ENCODE results near the gene PSMC3IP. TPM values are rescaled to one million over a fixed set of nuclear protein-coding genes. Genes with fewer than 3 reads are reported as not detected.

The PSMC3IP gene
- polyA plus RNA-seq, 1 donor = 8.6 TPM

GRCh38 chr17:42586514-42587230 lies 9.1 kb upstream of the PSMC3IP start:
- H3K27ac ChIP-seq (ENCODE audit: low read length) = no peak overlapping the region
- no peaks in the 10 kb centered on the region for H3K27me3 ChIP-seq (ENCODE audit: control insufficient read depth, insufficient read depth, low read length)
- no peaks in the 10 kb centered on the region for H3K4me1 ChIP-seq (ENCODE audit: control insufficient read depth, insufficient read depth, low read length)
- no peaks in the 10 kb centered on the region for H3K9me3 ChIP-seq (ENCODE audit: control insufficient read depth, low read depth, low read length)
- no CpG with 5 or more reads among the region's 7 CpGs for WGBS (ENCODE audit: insufficient coverage, low lambda C conversion rate)
- no peak for DNase-seq
- H3K4me3 ChIP-seq (ENCODE audit: low read length) = no peak overlapping the region
- H3K36me3 ChIP-seq (ENCODE audit: control insufficient read depth, insufficient read depth, low read length) = peaks cover 90% of the 10 kb centered on the region

DNA sequence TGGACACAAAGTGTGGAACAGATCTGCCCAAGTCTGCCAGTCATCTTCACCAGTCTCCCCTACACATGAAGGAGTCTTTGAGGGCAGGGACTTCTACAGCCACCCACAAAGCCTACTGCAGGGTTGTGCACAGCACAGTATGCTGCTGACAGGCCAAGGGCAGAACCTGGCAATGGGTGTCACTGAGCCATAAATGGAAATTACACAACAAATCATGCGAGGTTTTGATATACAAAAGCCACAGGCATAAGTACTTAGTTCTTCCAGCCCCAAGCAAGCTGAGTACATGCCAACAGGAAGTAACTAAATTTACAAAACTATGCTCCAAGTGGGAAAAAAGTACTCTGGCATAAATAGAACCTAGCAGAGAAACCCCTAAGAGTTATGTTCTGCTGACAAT lies 7.8 kb upstream of the PSMC3IP start:
- Histone ChIP-seq H3K36me3 (ENCODE audit: control insufficient read depth, insufficient read depth, low read length) (peaks cover 89% of the 10 kb centered on the region), H3K27ac (ENCODE audit: low read length) (no peak overlapping the region), H3K4me3 (ENCODE audit: low read length) (no peak overlapping the region), H3K4me1 (ENCODE audit: control insufficient read depth, insufficient read depth, low read length) (no peaks in the 10 kb centered on the region), H3K27me3 (ENCODE audit: control insufficient read depth, insufficient read depth, low read length) (no peaks in the 10 kb centered on the region), H3K9me3 (ENCODE audit: control insufficient read depth, low read depth, low read length) (no peaks in the 10 kb centered on the region)
- no CpG with 5 or more reads among the region's 1 CpG for WGBS (ENCODE audit: insufficient coverage, low lambda C conversion rate)
- no peak for DNase-seq

- WGBS (ENCODE audit: insufficient coverage, low lambda C conversion rate) = no CpG with 5 or more reads among the region's 9 CpGs
- DNase-seq = no peak
- H3K9me3 ChIP-seq (ENCODE audit: control insufficient read depth, low read depth, low read length) = no peaks in the 10 kb centered on the region
- no peak overlapping the region for H3K27ac ChIP-seq (ENCODE audit: low read length)
- no peaks in the 10 kb centered on the region for H3K27me3 ChIP-seq (ENCODE audit: control insufficient read depth, insufficient read depth, low read length)
- H3K36me3 ChIP-seq (ENCODE audit: control insufficient read depth, insufficient read depth, low read length) = peaks cover 89% of the 10 kb centered on the region
- H3K4me3 ChIP-seq (ENCODE audit: low read length) = no peak overlapping the region
- no peaks in the 10 kb centered on the region for H3K4me1 ChIP-seq (ENCODE audit: control insufficient read depth, insufficient read depth, low read length)
Measured at GRCh38 chr17:42584880-42585279, 7.4 kb upstream of the PSMC3IP start.

DNA sequence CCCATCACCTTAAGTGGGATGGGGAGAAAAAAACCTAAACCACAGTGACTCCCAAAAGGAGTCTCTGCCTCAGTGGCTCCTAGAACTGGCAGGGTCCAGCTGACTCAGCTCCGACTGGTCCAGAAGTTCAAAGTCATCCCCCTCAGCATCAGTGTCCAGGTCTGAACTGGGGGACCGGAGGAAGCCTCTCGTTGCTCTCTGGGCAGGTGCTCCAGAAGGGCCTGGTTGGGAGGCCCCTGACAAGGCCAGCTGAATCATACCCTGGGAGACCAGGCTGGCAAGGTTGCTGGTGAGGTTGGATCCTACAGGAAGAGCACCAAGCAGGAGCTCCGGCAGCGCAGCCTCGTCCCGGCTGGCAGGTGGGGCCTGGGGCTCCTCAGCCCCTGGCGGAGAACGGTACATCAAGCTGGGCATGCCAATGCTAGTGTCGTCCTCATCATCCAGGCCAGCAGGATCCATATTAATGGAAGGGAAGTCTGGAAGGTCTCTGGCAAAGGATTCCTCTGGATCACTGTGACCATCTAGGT lies 4.3 kb upstream of the PSMC3IP start:
- no CpG with 5 or more reads among the region's 10 CpGs for WGBS (ENCODE audit: insufficient coverage, low lambda C conversion rate)
- H3K36me3 ChIP-seq (ENCODE audit: control insufficient read depth, insufficient read depth, low read length) = peaks cover 68% of the 10 kb centered on the region
- DNase-seq = no peak
- no peaks in the 10 kb centered on the region for H3K27me3 ChIP-seq (ENCODE audit: control insufficient read depth, insufficient read depth, low read length)
- H3K27ac ChIP-seq (ENCODE audit: low read length) = no peak overlapping the region
- no peak overlapping the region for H3K4me3 ChIP-seq (ENCODE audit: low read length)
- no peaks in the 10 kb centered on the region for H3K9me3 ChIP-seq (ENCODE audit: control insufficient read depth, low read depth, low read length)
- H3K4me1 ChIP-seq (ENCODE audit: control insufficient read depth, insufficient read depth, low read length) = peaks cover 5% of the 10 kb centered on the region

DNA sequence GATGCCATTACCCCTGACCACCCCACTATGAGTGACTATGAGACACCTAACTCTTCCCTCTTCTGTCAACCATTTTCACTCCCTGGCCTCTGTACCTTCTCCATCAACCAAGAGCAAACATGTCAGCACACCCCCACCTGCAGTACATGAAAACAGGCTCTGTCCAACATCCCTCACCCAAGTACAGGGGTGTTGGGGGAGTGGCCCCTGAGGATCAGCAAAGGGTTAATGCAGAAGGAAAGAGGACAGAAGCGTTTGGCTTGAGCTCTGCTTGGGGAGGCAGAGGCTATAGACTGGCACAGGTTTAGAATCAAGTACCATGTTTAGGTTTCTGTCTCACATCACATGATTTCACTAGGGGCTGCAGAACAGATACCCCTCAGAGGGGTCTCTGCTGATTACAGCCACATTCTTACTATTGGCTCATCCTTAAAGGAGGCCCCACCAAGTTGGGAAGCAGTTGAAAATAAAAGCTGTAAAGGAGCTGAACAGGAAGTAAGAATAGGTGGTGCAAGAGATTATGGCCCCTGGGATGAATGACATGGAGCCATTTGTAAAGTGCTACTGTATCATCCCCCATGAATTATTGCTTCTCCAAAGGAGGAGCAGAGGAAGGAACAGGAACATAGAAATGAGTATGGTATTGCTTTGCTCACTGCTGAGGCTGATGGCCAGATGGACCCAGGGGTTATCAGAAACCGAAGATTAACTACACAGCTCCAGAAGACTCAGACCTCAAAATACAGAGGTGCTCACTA lies 2.4 kb upstream of the PSMC3IP start:
- peaks cover 55% of the 10 kb centered on the region for H3K36me3 ChIP-seq (ENCODE audit: control insufficient read depth, insufficient read depth, low read length)
- H3K9me3 ChIP-seq (ENCODE audit: control insufficient read depth, low read depth, low read length) = no peaks in the 10 kb centered on the region
- peaks cover 5% of the 10 kb centered on the region for H3K4me1 ChIP-seq (ENCODE audit: control insufficient read depth, insufficient read depth, low read length)
- no peak overlapping the region for H3K27ac ChIP-seq (ENCODE audit: low read length)
- H3K27me3 ChIP-seq (ENCODE audit: control insufficient read depth, insufficient read depth, low read length) = no peaks in the 10 kb centered on the region
- WGBS (ENCODE audit: insufficient coverage, low lambda C conversion rate) = no CpG with 5 or more reads among the region's 2 CpGs
- DNase-seq = no peak
- H3K4me3 ChIP-seq (ENCODE audit: low read length) = no peak overlapping the region

- Histone ChIP-seq H3K36me3 (ENCODE audit: control insufficient read depth, insufficient read depth, low read length) (peaks cover 53% of the 10 kb centered on the region), H3K4me3 (ENCODE audit: low read length) (peak overlapping the region; percentile 81), H3K9me3 (ENCODE audit: control insufficient read depth, low read depth, low read length) (no peaks in the 10 kb centered on the region), H3K27ac (ENCODE audit: low read length) (peak overlapping the region; percentile 72), H3K4me1 (ENCODE audit: control insufficient read depth, insufficient read depth, low read length) (peaks cover 5% of the 10 kb centered on the region), H3K27me3 (ENCODE audit: control insufficient read depth, insufficient read depth, low read length) (no peaks in the 10 kb centered on the region)
- peak; percentile 43 to 70 for DNase-seq
- WGBS (ENCODE audit: insufficient coverage, low lambda C conversion rate) = 0% methylated on average over 2 of the region's 20 CpGs
Measured at GRCh38 chr17:42578282-42578869, 847 bp upstream of the PSMC3IP start.

- Histone ChIP-seq H3K36me3 (ENCODE audit: control insufficient read depth, insufficient read depth, low read length) (peaks cover 53% of the 10 kb centered on the region), H3K4me1 (ENCODE audit: control insufficient read depth, insufficient read depth, low read length) (peaks cover 5% of the 10 kb centered on the region), H3K27me3 (ENCODE audit: control insufficient read depth, insufficient read depth, low read length) (no peaks in the 10 kb centered on the region), H3K9me3 (ENCODE audit: control insufficient read depth, low read depth, low read length) (no peaks in the 10 kb centered on the region), H3K27ac (ENCODE audit: low read length) (no peak overlapping the region), H3K4me3 (ENCODE audit: low read length) (peak overlapping the region; percentile 81)
- no peak for DNase-seq
- no CpG with 5 or more reads among the region's 18 CpGs for WGBS (ENCODE audit: insufficient coverage, low lambda C conversion rate)
Measured at GRCh38 chr17:42577140-42577531, 393 bp downstream of the PSMC3IP start.

- Histone ChIP-seq H3K27ac (ENCODE audit: low read length) (no peak overlapping the region), H3K36me3 (ENCODE audit: control insufficient read depth, insufficient read depth, low read length) (peaks cover 53% of the 10 kb centered on the region), H3K9me3 (ENCODE audit: control insufficient read depth, low read depth, low read length) (no peaks in the 10 kb centered on the region), H3K27me3 (ENCODE audit: control insufficient read depth, insufficient read depth, low read length) (no peaks in the 10 kb centered on the region), H3K4me3 (ENCODE audit: low read length) (no peak overlapping the region), H3K4me1 (ENCODE audit: control insufficient read depth, insufficient read depth, low read length) (peaks cover 5% of the 10 kb centered on the region)
- no peak for DNase-seq
- WGBS (ENCODE audit: insufficient coverage, low lambda C conversion rate) = no CpG with 5 or more reads among the region's 3 CpGs
Measured at GRCh38 chr17:42574463-42574862, 3.1 kb downstream of the PSMC3IP start.

- DNase-seq = no peak
- Histone ChIP-seq H3K4me1 (ENCODE audit: control insufficient read depth, insufficient read depth, low read length) (peaks cover 16% of the 10 kb centered on the region), H3K4me3 (ENCODE audit: low read length) (no peak overlapping the region), H3K9me3 (ENCODE audit: control insufficient read depth, low read depth, low read length) (no peaks in the 10 kb centered on the region), H3K27me3 (ENCODE audit: control insufficient read depth, insufficient read depth, low read length) (no peaks in the 10 kb centered on the region), H3K27ac (ENCODE audit: low read length) (no peak overlapping the region), H3K36me3 (ENCODE audit: control insufficient read depth, insufficient read depth, low read length) (peaks cover 64% of the 10 kb centered on the region)
- WGBS (ENCODE audit: insufficient coverage, low lambda C conversion rate) = no CpG with 5 or more reads among the region's 4 CpGs
Measured at GRCh38 chr17:42573095-42573494, 4.4 kb downstream of the PSMC3IP start.

DNA sequence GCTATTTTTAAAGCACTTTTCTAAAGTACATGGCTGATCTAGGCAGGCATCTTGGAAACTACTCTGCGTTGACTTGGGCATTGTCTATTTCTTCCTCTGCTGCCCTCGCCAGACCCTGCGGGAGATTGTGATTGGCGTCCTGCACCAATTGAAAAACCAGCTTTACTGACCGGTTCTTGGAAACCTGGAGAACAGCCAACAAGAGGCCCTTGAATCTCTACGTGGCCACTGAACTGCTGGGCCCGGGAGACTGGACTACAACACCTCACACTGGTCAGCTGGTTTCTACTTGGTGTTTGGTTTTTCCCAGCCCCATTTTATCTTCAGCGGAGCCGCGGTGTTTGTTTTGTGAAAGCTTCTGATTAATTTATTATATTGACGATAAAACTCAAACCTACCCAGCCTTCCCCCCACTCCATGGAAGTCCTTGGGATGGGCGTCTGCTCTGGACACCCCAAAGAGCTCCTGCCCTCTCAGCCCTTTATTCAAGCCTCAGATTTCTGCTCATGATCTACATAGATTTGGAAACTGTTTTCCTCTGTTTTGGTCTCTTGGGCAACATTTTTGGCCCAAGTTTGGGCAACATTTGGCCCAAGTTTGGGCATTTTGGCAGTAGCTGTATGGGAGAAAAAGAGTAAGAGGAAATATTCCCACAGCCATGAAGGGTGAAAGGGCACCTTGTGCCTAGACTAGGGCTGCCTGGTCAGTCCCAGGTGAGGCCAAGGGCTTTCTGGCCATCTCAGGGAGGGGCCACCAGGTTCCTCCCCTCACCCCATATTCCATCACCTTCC lies 5.9 kb downstream of the PSMC3IP start:
- Histone ChIP-seq H3K4me1 (ENCODE audit: control insufficient read depth, insufficient read depth, low read length) (peaks cover 17% of the 10 kb centered on the region), H3K9me3 (ENCODE audit: control insufficient read depth, low read depth, low read length) (no peaks in the 10 kb centered on the region), H3K27me3 (ENCODE audit: control insufficient read depth, insufficient read depth, low read length) (no peaks in the 10 kb centered on the region), H3K27ac (ENCODE audit: low read length) (no peak overlapping the region), H3K36me3 (ENCODE audit: control insufficient read depth, insufficient read depth, low read length) (peaks cover 64% of the 10 kb centered on the region), H3K4me3 (ENCODE audit: low read length) (no peak overlapping the region)
- no peak for DNase-seq
- WGBS (ENCODE audit: insufficient coverage, low lambda C conversion rate) = 100% methylated on average over 4 of the region's 12 CpGs

All from large intestine (tissue), 3 donors.